Adipocyte (in vitro differentiated cells): ENCODE measurements around the gene DPH3.

ENCODE experiments used
- DNase-seq: peaks from one replicate; pipeline ENCODE4 v3.0.0-alpha.2; 2015; ENCODE audit warnings: low read depth
- H3K27me3 ChIP-seq: replicated peaks from 2 replicates; pipeline ENCODE4 v1.7.0; 2013; ENCODE audit warnings: mild to moderate bottlenecking, low read length, moderate library complexity; ENCODE audit not compliant: control insufficient read depth, insufficient read depth
- H3K36me3 ChIP-seq: 2 replicates; pipeline ENCODE4 v1.7.0; 2013; ENCODE audit warnings: low read length, mild to moderate bottlenecking, moderate library complexity; ENCODE audit not compliant: control insufficient read depth, insufficient read depth, severe bottlenecking
- H3K4me1 ChIP-seq: 2 replicates; pipeline ENCODE4 v1.7.0; 2013; ENCODE audit warnings: mild to moderate bottlenecking, low read length, moderate library complexity; ENCODE audit not compliant: control insufficient read depth, insufficient read depth
- H3K4me3 ChIP-seq: 2 replicates; pipeline ENCODE4 v1.7.0; 2013; ENCODE audit warnings: mild to moderate bottlenecking, low read length, moderate library complexity
- H3K9ac ChIP-seq: 2 replicates; pipeline ENCODE4 v1.7.0; 2013; ENCODE audit warnings: mild to moderate bottlenecking, low read length, moderate library complexity
- H3K9me3 ChIP-seq: 2 replicates; pipeline ENCODE4 v1.7.0; 2013; ENCODE audit warnings: mild to moderate bottlenecking, low read length, moderate library complexity; ENCODE audit not compliant: control insufficient read depth

DPH3 gene

GRCh38 chr3:16224325-16224724, 40.4 kb downstream of the DPH3 start:
- Histone ChIP-seq H3K9me3 (no peaks in the 10 kb centered on the region), H3K9ac (no peak overlapping the region), H3K4me1 (no peaks in the 10 kb centered on the region), H3K27me3 (no peaks in the 10 kb centered on the region), H3K36me3 (peaks cover 95% of the 10 kb centered on the region), H3K4me3 (no peak overlapping the region)
- DNase-seq = no peak

GRCh38 chr3:16222547-16222946, 42.2 kb downstream of the DPH3 start:
- Histone ChIP-seq H3K9me3 (no peaks in the 10 kb centered on the region), H3K27me3 (no peaks in the 10 kb centered on the region), H3K36me3 (peaks cover 93% of the 10 kb centered on the region), H3K4me1 (no peaks in the 10 kb centered on the region), H3K4me3 (no peak overlapping the region), H3K9ac (no peak overlapping the region)
- no peak for DNase-seq

DNA sequence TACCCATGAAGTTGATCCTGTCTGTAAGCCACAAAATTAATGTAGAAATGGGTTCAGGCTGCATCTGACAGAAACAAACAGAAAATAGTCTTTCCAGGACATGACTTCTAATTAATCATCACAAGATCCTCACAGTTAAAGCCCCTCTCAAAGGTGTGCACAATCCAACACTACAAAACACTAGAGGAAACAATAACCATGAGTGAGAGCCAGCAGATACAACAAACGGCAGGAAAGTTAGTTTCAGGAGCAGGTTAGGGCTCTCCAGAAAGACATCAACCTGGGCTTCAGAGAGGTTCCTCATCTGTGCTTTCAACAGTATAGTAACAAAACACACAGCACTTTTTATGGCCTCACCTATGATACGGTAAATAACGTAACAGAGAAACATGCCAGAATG, 42.8 kb downstream of the DPH3 start:
- Histone ChIP-seq H3K36me3 (peaks cover 93% of the 10 kb centered on the region), H3K4me1 (no peaks in the 10 kb centered on the region), H3K9ac (no peak overlapping the region), H3K27me3 (no peaks in the 10 kb centered on the region), H3K4me3 (no peak overlapping the region), H3K9me3 (no peaks in the 10 kb centered on the region)
- DNase-seq = no peak

DNA sequence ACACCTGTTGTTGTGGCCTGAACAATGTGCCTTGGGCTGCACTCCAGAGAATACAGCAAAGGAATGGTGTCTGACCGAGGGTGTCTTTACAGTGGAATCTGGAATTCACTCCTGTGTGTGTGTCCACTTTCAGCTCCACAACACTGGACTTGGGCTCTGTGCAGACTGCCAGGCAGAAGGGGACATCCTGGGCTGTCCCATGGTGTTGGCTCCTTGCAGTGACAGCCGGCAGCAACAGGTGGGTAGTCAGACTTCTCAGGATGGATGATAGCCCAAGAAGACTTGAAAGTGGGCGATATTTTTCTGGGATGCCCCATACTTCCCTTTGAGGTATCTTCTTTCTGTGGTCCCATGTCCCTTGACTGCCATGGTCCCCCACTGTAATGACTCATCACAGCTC, 45.0 kb downstream of the DPH3 start:
- no peak for DNase-seq
- peaks cover 6% of the 10 kb centered on the region for H3K4me1 ChIP-seq
- no peak overlapping the region for H3K4me3 ChIP-seq
- H3K9ac ChIP-seq = no peak overlapping the region
- no peaks in the 10 kb centered on the region for H3K9me3 ChIP-seq
- no peaks in the 10 kb centered on the region for H3K27me3 ChIP-seq
- H3K36me3 ChIP-seq = peaks cover 95% of the 10 kb centered on the region

DNA sequence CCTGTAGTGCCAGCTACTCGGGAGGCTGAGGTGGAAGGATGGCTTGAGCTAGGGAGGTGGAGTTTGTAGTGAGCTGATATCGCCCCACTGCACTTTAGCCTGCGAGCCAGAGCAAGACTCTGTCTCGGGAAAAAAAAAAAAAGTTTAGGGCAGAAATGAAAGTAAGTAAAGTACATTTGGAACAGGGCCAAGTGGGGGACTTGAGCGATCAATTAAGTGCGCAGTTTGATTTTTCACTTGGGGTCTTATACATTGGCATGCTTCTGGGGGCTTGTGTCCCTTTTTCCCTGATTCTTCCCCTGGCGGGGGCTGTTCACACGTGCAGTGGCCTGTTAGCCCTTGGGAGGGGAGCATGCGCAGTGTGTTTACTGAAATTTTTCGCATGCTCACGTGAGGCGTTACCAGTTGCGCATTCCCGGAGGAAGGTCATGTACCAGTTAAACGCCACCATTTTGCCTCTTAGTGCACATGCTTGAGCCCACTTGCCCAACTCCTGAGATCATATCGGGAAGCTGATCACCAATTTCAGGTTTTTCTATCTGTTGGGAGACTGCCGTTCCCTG, 48.3 kb downstream of the DPH3 start:
- Histone ChIP-seq H3K4me1 (peaks cover 13% of the 10 kb centered on the region), H3K4me3 (no peak overlapping the region), H3K27me3 (no peaks in the 10 kb centered on the region), H3K9ac (no peak overlapping the region), H3K9me3 (no peaks in the 10 kb centered on the region), H3K36me3 (peaks cover 92% of the 10 kb centered on the region)
- DNase-seq = no peak

DNA sequence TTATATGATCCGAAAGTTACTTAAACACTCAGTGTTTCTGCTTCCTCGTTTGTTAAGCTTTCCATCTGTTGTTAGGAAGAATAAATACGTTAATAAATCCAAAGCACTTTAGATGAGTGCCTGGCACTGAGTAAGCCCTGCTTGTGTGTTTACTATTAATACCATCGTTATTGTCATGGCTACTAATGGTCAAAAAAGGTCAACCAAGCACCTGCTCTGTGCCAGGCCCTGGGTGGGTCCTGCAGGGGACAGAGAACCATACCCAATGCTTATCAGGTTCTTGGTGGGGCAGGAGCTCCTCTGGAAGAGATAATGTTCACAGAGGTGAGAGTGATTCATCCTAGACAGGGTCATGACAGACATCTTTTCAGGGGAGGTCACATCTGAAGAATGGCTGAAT, 50.4 kb downstream of the DPH3 start:
- Histone ChIP-seq H3K9me3 (no peaks in the 10 kb centered on the region), H3K4me3 (no peak overlapping the region), H3K36me3 (peaks cover 92% of the 10 kb centered on the region), H3K27me3 (no peaks in the 10 kb centered on the region), H3K9ac (no peak overlapping the region), H3K4me1 (peaks cover 13% of the 10 kb centered on the region)
- no peak for DNase-seq

GRCh38 chr3:16211176-16211904, 53.4 kb downstream of the DPH3 start:
- DNase-seq = no peak
- Histone ChIP-seq H3K4me1 (peaks cover 13% of the 10 kb centered on the region), H3K9ac (no peak overlapping the region), H3K4me3 (no peak overlapping the region), H3K9me3 (no peaks in the 10 kb centered on the region), H3K36me3 (peaks cover 82% of the 10 kb centered on the region), H3K27me3 (no peaks in the 10 kb centered on the region)
